GM18861 (cell line): Measurements from ENCODE around the gene NDUFA11.
"Not testable (repeated sequence)": the region's sequence is repeated elsewhere in the genome, so short reads cannot be mapped to it uniquely, and the experiment has no call there.

Experiments used
- ATAC-seq: cut with Tn5 transposase; IDR thresholded peaks from one replicate; pipeline ENCODE4 v1.9.1; 2021; ENCODE audit not compliant: unreplicated experiment

Gene NDUFA11

DNA sequence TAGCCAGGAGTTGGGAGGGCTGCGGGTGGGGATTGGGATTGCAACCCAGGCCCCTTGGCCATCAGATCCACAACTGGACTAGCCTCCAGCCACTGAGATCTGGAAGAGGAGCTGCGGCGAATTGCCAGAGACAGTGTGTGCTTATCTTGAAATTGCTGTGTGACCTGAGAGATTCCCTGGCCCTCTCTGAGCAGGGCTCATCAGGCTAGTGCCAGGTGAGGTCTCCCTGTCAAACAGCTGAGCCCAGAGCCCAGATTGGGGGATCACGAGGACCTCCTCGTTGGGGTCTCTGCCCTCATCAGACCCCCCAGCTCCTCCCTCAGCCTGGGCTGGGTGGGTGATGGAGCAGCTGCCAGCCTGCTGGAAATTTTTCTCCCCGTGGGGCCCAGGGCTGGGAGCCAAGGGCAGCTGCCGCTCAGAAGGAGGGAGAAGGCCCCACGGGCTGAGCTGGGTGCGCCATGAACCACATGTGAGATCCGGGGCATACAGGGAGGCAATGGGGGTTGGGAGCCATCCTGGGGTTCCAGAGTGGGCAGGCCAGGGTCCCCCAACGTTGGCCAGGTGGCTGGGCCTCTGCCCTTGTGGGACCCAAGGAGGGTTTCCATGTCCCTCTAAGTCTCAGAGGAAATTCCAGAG is 40.4 kb downstream of the NDUFA11 start:
- ATAC-seq = no peak

DNA sequence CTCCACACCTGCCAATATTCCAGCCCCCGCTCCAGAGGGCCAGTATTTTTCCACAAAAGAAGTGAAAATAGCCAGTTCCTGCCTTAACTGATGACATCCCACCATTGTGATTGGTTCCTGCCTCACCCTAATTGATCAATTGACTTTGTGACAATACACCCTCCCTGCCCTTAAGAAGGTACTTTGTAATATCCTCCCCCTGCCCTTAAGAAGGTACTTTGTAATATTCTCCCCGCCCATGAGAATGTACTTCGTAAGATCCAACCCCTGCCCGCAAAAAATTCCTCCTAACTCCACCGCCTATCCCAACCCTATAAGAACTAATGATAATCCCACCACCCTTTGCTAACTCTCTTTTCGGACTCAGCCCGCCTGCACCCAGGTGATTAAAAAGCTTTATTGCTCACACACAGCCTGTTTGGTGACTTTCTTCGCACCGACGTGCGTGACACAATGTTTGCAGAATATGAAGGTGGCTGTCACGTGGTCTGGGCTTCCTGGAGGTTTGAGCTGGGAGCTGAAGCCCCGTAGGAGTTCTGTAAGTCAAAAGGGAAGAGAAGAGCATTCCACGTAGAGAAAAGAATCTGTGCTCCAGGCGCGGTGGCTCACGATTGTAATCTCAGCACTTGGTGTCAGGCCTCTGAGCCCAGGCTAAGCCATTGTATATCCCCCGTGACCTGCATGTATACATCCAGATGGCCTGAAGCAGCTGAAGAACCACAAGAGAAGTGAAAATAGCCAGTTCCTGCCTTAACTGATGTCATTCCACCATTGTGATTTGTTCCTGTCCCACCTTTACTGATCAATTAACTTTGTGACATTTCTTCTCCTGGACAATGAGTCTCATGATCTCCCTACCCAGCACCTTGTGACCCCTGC is 46.1 kb downstream of the NDUFA11 start:
- no peak for ATAC-seq

DNA sequence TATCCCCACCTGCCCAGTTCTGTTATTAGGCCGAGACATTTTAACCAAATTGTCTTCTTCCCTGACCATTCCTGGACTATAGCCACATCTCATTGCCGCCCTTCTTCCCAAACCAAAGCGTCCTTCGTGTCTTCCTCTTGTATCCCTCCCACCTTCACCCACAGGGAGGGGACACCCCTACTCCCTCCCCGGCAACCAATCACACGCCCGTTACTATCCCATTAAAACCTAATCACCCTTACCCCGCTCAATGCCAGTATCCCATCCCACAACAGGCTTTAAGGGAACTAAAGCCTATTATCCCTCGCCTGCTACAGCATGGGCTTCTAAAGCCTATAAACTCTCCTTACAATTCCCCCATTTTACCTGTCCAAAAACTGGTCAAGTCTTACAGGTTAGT is 48.4 kb downstream of the NDUFA11 start:
- not testable (repeated sequence) for ATAC-seq

DNA sequence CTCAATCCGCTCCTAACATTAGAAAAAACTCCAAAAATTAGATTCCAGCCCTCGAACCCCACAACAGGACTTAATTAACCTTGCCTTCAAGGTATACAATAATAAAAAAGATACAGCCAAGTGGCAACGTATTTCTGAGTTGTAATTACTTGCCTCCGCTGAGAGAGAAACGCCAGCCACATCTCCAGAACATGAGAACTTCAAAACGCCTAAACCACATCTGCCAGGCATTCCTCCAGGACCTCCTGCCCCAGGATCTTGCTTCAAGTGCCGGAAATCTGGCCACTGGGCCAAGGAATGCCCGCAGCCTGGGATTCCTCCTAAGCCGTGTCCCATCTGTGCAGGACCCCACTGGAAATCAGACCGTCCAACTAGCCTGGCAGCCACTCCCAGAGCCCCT is 49.5 kb downstream of the NDUFA11 start:
- not testable (repeated sequence) for ATAC-seq

DNA sequence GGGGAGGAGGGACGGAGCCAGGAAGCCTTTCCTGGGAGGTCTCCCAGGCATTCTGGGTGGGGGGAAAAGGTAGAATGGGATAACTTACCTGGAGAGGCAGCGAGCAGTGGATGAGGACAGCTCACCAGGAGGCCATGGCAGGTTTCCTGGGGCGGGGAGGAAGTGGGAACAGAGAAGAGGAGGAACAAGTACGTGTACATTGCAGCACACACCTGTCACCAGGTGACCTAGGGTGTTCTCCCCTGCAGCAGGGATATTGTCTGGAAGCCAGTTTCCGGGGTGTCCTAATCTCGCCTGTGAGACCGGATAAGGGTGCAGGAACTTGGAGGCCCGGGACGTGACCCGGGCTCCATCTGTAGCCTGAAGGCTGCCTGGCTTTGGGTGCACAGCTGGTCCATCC is 52.3 kb downstream of the NDUFA11 start, which contains the start of gene FUT3:
Gene FUT3 (minus strand): TSS at position 148 of the 400 bp plus-strand sequence.
- no peak for ATAC-seq

DNA sequence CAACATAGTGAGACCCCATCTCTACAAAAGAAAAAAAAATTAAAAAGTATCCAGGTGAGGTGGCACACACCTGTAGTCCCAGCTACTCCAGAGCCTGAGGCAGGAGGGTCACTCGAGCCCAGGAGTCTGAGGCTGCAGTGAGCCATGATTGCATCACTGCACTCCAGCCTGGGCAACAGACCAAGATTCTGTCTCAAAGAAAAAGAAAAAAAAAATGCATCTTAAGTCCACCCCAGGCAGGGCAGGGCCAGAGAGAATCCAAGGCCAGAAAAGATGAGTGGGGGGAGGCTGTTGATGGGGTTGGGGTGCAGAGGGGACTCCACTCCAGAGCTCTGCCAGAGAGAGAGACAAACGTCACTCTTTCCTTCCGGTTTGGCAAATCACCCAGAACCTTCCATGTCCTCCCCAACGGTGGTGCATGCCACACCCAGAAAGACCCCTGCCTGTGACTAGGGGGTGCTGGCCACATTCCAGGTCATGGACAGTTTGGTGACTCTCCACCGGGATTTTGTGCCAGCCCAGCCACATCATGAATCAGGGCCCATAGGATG is 52.8 kb downstream of the NDUFA11 start:
- no peak for ATAC-seq

DNA sequence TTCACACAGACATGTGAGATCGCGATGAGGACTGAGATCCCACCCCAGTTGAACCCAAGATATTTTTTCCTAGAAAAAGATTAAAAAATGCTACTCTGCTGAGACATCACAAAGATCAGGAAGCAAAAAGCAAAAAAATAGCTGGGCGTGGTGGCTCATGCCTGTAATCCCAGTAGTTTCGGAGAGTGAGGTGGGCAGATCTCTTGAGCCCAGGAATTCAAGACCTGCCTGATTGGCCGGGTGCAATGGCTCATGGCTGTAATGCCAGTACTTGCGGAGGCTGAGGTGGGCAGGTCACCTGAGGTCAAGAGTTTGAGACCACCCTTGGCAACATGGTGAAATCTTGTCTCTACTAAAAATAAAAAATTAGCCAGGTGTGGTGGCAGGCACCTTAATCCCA is 53.4 kb downstream of the NDUFA11 start:
- ATAC-seq = no peak

DNA sequence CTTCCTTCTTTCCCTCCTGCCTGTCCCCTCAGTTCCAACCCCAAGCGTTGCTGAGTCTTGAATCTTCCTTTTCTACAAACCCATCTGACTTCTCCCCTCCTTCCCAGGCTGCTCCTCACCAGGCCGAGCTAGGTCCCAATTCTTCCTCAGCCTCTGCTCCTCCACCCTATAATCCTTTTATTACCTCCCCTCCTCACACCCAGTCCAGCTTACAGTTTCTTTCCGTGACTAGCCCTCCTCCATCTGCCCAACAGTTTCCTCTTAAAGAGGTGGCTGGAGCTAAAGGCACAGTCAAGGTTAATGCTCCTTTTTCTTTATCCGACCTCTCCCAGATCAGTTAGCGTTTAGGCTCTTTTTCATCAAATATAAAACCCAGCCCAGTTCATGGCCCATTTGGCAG is 55.0 kb downstream of the NDUFA11 start:
- not testable (repeated sequence) for ATAC-seq

DNA sequence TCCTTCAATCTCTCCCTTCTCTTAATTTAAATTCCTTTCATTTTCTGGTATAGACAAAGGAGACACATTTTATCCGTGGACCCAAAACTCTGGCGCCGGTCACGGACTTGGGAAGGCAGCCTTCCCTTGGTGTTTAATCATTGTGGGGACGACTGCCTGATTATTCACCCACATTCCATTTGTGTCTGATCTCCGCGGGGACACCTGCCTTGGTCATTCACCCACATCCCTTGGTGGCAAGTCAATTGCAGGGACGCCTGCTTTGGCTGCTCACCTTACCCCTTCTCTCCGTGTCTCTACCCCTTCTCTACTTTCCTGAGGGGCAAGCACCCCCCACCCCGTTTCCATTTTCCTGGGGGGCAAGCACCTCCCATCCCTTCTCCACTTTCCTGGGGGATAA is 55.7 kb downstream of the NDUFA11 start:
- ATAC-seq = not testable (repeated sequence)
